Aorta (tissue), 4 donors: ENCODE measurements around the gene SHKBP1. TPM values are rescaled to one million over a fixed set of nuclear protein-coding genes. Genes with fewer than 3 reads are reported as not detected.

Experiments used
- polyA plus RNA-seq, 2 donors: library from polyadenylated mRNA; stranded (reverse); fragments of 200-250 nt; gene quantifications; one replicate each; pipeline ENCODE4 v1.2.3, GENCODE V29; 2013
- total RNA-seq, 2 donors: library from RNA; stranded (reverse); fragmentation: NEBNext Ultra II Directional; extraction: Animal tissue kit (Norgen Biotek cat#: 25700); gene quantifications; one replicate each; pipeline ENCODE4 v1.2.1, GENCODE V29; 2021
- donor health status: healthy with polysubstance abuse.
- donor health status: Bipolar disorder and iron deficiency.
- donor health status: DM: no; HTN: no; CAD: no.
- donor health status: DM: yes; HTN: yes; CAD: no.

SHKBP1 gene
- total and polyA plus RNA-seq, 4 donors: 29.4 to 150 (median 64.6) TPM

Other genes starting within 250 kb of the SHKBP1 start
- 10 to 100 TPM; 16.9 to 22.3 TPM for gene C19orf47, start 228.5 kb upstream of the SHKBP1 start, total RNA-seq
- gene C19orf47, start 228.5 kb upstream of the SHKBP1 start, polyA plus RNA-seq: 10 to 100 TPM; 11.3 to 20.5 TPM
- 100 to 1,000 TPM; 184 to 291 TPM for gene PLD3, start 228.2 kb upstream of the SHKBP1 start, total RNA-seq
- gene PLD3, start 228.2 kb upstream of the SHKBP1 start, polyA plus RNA-seq: 100 to 1,000 TPM; 143 to 234 TPM
- gene HIPK4, start 186.7 kb upstream of the SHKBP1 start, total RNA-seq: under 1 TPM; 0.21 to 0.23 TPM
- gene HIPK4, start 186.7 kb upstream of the SHKBP1 start, polyA plus RNA-seq: under 1 TPM in 1 of 2 donors, not detected in 1; 0.51 TPM
- gene PRX, start 163.5 kb upstream of the SHKBP1 start, total RNA-seq: 1 to 10 TPM; 4.9 to 7.6 TPM
- 1 to 10 TPM; 3.1 to 5.2 TPM for gene PRX, start 163.5 kb upstream of the SHKBP1 start, polyA plus RNA-seq
- 10 to 100 TPM; 19.7 to 27.8 TPM for gene SERTAD1, start 150.9 kb upstream of the SHKBP1 start, total RNA-seq
- gene SERTAD1, start 150.9 kb upstream of the SHKBP1 start, polyA plus RNA-seq: 10 to 100 TPM; 13.0 to 15.8 TPM
- gene SERTAD3, start 132.5 kb upstream of the SHKBP1 start, total RNA-seq: 10 to 100 TPM; 34.8 to 46.3 TPM
- gene SERTAD3, start 132.5 kb upstream of the SHKBP1 start, polyA plus RNA-seq: 10 to 100 TPM; 25.0 to 28.5 TPM
- gene BLVRB, start 111.1 kb upstream of the SHKBP1 start, total RNA-seq: 10 to 100 TPM; 72.3 to 77.1 TPM
- gene BLVRB, start 111.1 kb upstream of the SHKBP1 start, polyA plus RNA-seq: 100 to 1,000 TPM in 1 of 2 donors, 10 to 100 TPM in 1; 96.8 to 134 TPM
- 1 to 10 TPM; 1.3 to 3.6 TPM for gene SPTBN4, start 109.9 kb upstream of the SHKBP1 start, total RNA-seq
- 1 to 10 TPM in 1 of 2 donors, under 1 TPM in 1; 0.25 to 4.1 TPM for gene SPTBN4, start 109.9 kb upstream of the SHKBP1 start, polyA plus RNA-seq
- 100 to 1,000 TPM; 286 to 725 TPM for gene LTBP4, start 24.5 kb downstream of the SHKBP1 start, total RNA-seq
- 100 to 1,000 TPM; 140 to 768 TPM for gene LTBP4, start 24.5 kb downstream of the SHKBP1 start, polyA plus RNA-seq
- gene NUMBL, start 113.8 kb downstream of the SHKBP1 start, total RNA-seq: 10 to 100 TPM; 51.7 to 95.4 TPM
- gene NUMBL, start 113.8 kb downstream of the SHKBP1 start, polyA plus RNA-seq: 10 to 100 TPM in 1 of 2 donors, 1 to 10 TPM in 1; 9.8 to 70.2 TPM
- gene COQ8B, start 140.0 kb downstream of the SHKBP1 start, total RNA-seq: 10 to 100 TPM; 26.2 to 39.3 TPM
- gene COQ8B, start 140.0 kb downstream of the SHKBP1 start, polyA plus RNA-seq: 10 to 100 TPM; 20.5 to 79.8 TPM
- 10 to 100 TPM; 23.9 to 25.7 TPM for gene ITPKC, start 140.2 kb downstream of the SHKBP1 start, total RNA-seq
- 10 to 100 TPM; 11.1 to 13.8 TPM for gene ITPKC, start 140.2 kb downstream of the SHKBP1 start, polyA plus RNA-seq
- gene ACTMAP, start 173.6 kb downstream of the SHKBP1 start, total RNA-seq: 1 to 10 TPM; 4.2 to 6.1 TPM
- 1 to 10 TPM in 1 of 2 donors, under 1 TPM in 1; 0.88 to 3.2 TPM for gene ACTMAP, start 173.6 kb downstream of the SHKBP1 start, polyA plus RNA-seq
- gene SNRPA, start 174.3 kb downstream of the SHKBP1 start, total RNA-seq: 10 to 100 TPM; 40.5 to 47.2 TPM
- gene SNRPA, start 174.3 kb downstream of the SHKBP1 start, polyA plus RNA-seq: 10 to 100 TPM; 26.7 to 49.1 TPM
- gene MIA, start 198.6 kb downstream of the SHKBP1 start, total RNA-seq: 1 to 10 TPM; 1.7 to 3.6 TPM
- gene MIA, start 198.6 kb downstream of the SHKBP1 start, polyA plus RNA-seq: not detected
- gene RAB4B, start 201.4 kb downstream of the SHKBP1 start, total RNA-seq: 10 to 100 TPM; 28.1 to 33.3 TPM
- 10 to 100 TPM; 19.3 to 67.2 TPM for gene RAB4B, start 201.4 kb downstream of the SHKBP1 start, polyA plus RNA-seq
- 100 to 1,000 TPM in 1 of 2 donors, 10 to 100 TPM in 1; 85.7 to 102 TPM for gene EGLN2, start 222.3 kb downstream of the SHKBP1 start, total RNA-seq
- gene EGLN2, start 222.3 kb downstream of the SHKBP1 start, polyA plus RNA-seq: 100 to 1,000 TPM in 1 of 2 donors, 10 to 100 TPM in 1; 60.0 to 120 TPM